Left ventricle myocardium inferior (tissue), 1 donor: ENCODE measurements around the gene AFAP1. TPM values are rescaled to one million over a fixed set of nuclear protein-coding genes. Genes with fewer than 3 reads are reported as not detected.

Experiments
- DNase-seq: peaks from one replicate; pipeline ENCODE4 v3.0.0-alpha.2; 2020
- H3K27ac ChIP-seq: fragments of 200-600 bp; replicated peaks from 2 replicates; pipeline ENCODE4 v1.8.0; 2021
- H3K27me3 ChIP-seq: fragments of 200-600 bp; 2 replicates; pipeline ENCODE4 v1.8.0; 2021; ENCODE audit warnings: low read depth
- H3K36me3 ChIP-seq: fragments of 200-600 bp; 2 replicates; pipeline ENCODE4 v1.8.0; 2021
- H3K4me1 ChIP-seq: fragments of 200-600 bp; 2 replicates; pipeline ENCODE4 v1.8.0; 2021
- H3K4me3 ChIP-seq: fragments of 200-600 bp; 2 replicates; pipeline ENCODE4 v1.8.0; 2021; ENCODE audit warnings: mild to moderate bottlenecking, moderate library complexity
- H3K9me3 ChIP-seq: fragments of 200-600 bp; replicated peaks from 2 replicates; pipeline ENCODE4 v1.8.0; 2021
- CTCF ChIP-seq: fragments of 200-600 bp; IDR thresholded peaks from 2 replicates; pipeline ENCODE4 v1.8.0; 2021; ENCODE audit warnings: antibody characterized with exemption, mild to moderate bottlenecking, borderline replicate concordance
- intact Hi-C: fragments of 100-400 bp; cut with micrococcal nuclease; formaldehyde crosslinking; loops from one replicate; pipeline ENCODE4 v1.11.0; 2022
- total RNA-seq: library from RNA; stranded (reverse); fragmentation: NEBNext Ultra II Directional; extraction: Animal tissue kit (Norgen Biotek cat#: 25700); gene quantifications from one replicate; pipeline ENCODE4 v1.2.1, GENCODE V29; 2021
- donor health status: DM: no; HTN: yes; CAD: no; lungs with severe emphysema.

AFAP1 gene
- total RNA-seq, 1 donor from 2014 or later = 6.8 TPM

GRCh38 chr4:7872264-7872771 is 67.3 kb downstream of the AFAP1 start:
- peak overlapping the region; percentile 21 for H3K27ac ChIP-seq
- DNase-seq = no peak
- no peak for TF ChIP-seq CTCF
- no peaks in the 10 kb centered on the region for H3K9me3 ChIP-seq
- intact Hi-C loops = no loop called here
- no peak overlapping the region for H3K4me3 ChIP-seq
- peaks cover 8% of the 10 kb centered on the region for H3K36me3 ChIP-seq
- peaks cover 43% of the 10 kb centered on the region for H3K4me1 ChIP-seq
- no peaks in the 10 kb centered on the region for H3K27me3 ChIP-seq

- DNase-seq = no peak
- Histone ChIP-seq H3K4me1 (peaks cover 35% of the 10 kb centered on the region), H3K27me3 (no peaks in the 10 kb centered on the region), H3K9me3 (no peaks in the 10 kb centered on the region), H3K36me3 (peaks cover 9% of the 10 kb centered on the region), H3K27ac (peak overlapping the region; percentile 21), H3K4me3 (no peak overlapping the region)
- TF ChIP-seq CTCF = no peak
- intact Hi-C loops = no loop called here
Measured at GRCh38 chr4:7871356-7871755, 68.3 kb downstream of the AFAP1 start.

GRCh38 chr4:7868892-7869471 is 70.7 kb downstream of the AFAP1 start:
- Histone ChIP-seq H3K27me3 (no peaks in the 10 kb centered on the region), H3K4me3 (no peak overlapping the region), H3K36me3 (peaks cover 14% of the 10 kb centered on the region), H3K9me3 (no peaks in the 10 kb centered on the region), H3K27ac (no peak overlapping the region), H3K4me1 (peaks cover 29% of the 10 kb centered on the region)
- intact Hi-C loops = no loop called here
- DNase-seq = no peak
- no peak for TF ChIP-seq CTCF

- no peak overlapping the region for H3K27ac ChIP-seq
- DNase-seq = no peak
Measured at GRCh38 chr4:7868436-7868775, 71.3 kb downstream of the AFAP1 start.

GRCh38 chr4:7867701-7868435 is 71.8 kb downstream of the AFAP1 start:
- Histone ChIP-seq H3K36me3 (peaks cover 14% of the 10 kb centered on the region), H3K27me3 (no peaks in the 10 kb centered on the region), H3K4me3 (no peak overlapping the region), H3K27ac (no peak overlapping the region), H3K4me1 (peaks cover 29% of the 10 kb centered on the region), H3K9me3 (no peaks in the 10 kb centered on the region)
- DNase-seq = no peak
- TF ChIP-seq CTCF = no peak
- intact Hi-C loops = no loop called here

More at GRCh38 chr4:7868436-7868775, 71.3 kb downstream of the AFAP1 start:
- H3K36me3 ChIP-seq = peaks cover 14% of the 10 kb centered on the region
- H3K9me3 ChIP-seq = no peaks in the 10 kb centered on the region
- intact Hi-C loops = no loop called here
- peaks cover 29% of the 10 kb centered on the region for H3K4me1 ChIP-seq
- no peaks in the 10 kb centered on the region for H3K27me3 ChIP-seq
- TF ChIP-seq CTCF = no peak
- H3K4me3 ChIP-seq = no peak overlapping the region
